ENCODE data around the gene OXTR. TPM values are rescaled to one million over a fixed set of nuclear protein-coding genes. Genes with fewer than 3 reads are reported as not detected.

The OXTR gene
- total and polyA plus RNA-seq, 3 experiments from 2014 or later: 0.05 to 1.4 (median 0.50) TPM

DNA sequence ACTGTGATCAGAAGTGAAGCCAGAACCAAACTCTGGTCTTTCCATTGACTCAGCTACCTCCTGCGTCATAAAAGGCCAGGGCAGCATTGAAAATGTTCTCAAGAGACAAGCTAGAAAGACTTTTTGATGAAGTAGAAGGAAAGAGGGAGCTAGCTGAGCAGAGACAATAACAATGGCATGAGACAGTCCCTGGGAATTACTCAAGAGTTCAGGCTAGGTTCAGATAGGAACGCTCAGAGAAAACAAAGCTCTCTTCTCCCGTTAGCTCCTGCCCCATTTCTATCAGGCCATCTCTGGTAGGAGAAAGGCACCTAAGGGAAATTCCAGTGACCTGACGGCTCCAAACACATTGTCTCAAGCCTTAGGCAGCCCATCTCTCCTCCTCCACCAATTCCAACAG, 7.0 kb upstream of the OXTR start:
- DNase-seq: no peak
- Mint-ChIP-seq H3K9me3 (peaks cover 0 to 4% (median 0%) of the 10 kb centered on the region in 5 donors), H3K27ac (peak overlapping the region in 1 of 8 donors; percentile 89), H3K27me3 (peaks cover 13 to 32% of the 10 kb centered on the region in 2 donors), H3K4me3 (no peak overlapping the region), H3K36me3 (peaks cover 0 to 2% (median 0%) of the 10 kb centered on the region in 3 donors), H3K4me1 (no peaks in the 10 kb centered on the region)
- ChIA-PET CTCF (interaction anchor here (0.9 kb wide), 1 partner anchor 11 kb away, joined by 3 read pairs; no protein-coding TSS in a partner anchor), POLR2A (no interaction called here)
- H3K4me3 ChIP-seq (ENCODE audit: low read length): no peak overlapping the region
- peaks cover 3% of the 10 kb centered on the region for H3K27me3 ChIP-seq (ENCODE audit: insufficient read depth, low read length, poor library complexity, severe bottlenecking)
- no peaks in the 10 kb centered on the region for H3K9me3 ChIP-seq (ENCODE audit: low read length)
- no peak overlapping the region for H3K27ac ChIP-seq (ENCODE audit: low read depth, low read length)
- no peaks in the 10 kb centered on the region for H3K4me1 ChIP-seq (ENCODE audit: insufficient read depth, low read length)
- no peaks in the 10 kb centered on the region for H3K36me3 ChIP-seq (ENCODE audit: insufficient read depth, low read length)

DNA sequence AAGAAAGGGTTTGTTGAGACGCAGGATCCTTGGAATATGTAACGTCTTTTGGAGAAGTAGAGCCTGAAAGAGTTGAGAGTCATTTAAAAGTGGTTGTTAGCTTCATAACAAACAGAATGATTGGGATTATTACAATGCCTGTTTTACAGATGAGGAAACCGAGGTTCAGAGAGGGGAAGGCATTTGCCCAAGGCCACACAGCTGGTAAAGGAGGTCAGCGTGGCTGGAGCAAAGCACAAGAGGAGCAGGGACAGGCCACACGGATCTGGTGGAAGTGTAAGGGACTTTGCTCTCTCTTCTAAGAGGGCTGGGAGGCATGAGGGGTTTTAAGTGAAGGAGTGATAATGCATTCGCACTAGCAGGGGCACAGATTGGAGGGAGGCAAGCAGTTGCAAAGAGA, 6.2 kb upstream of the OXTR start:
- Histone ChIP-seq H3K9me3 (ENCODE audit: low read length) (no peaks in the 10 kb centered on the region), H3K27me3 (ENCODE audit: insufficient read depth, low read length, poor library complexity, severe bottlenecking) (peaks cover 3% of the 10 kb centered on the region), H3K4me3 (ENCODE audit: low read length) (no peak overlapping the region), H3K4me1 (ENCODE audit: insufficient read depth, low read length) (no peaks in the 10 kb centered on the region), H3K27ac (ENCODE audit: low read depth, low read length) (no peak overlapping the region), H3K36me3 (ENCODE audit: insufficient read depth, low read length) (no peaks in the 10 kb centered on the region)
- Mint-ChIP-seq H3K4me1 (no peaks in the 10 kb centered on the region), H3K9me3 (peaks cover 0 to 4% (median 0%) of the 10 kb centered on the region in 5 donors), H3K27me3 (peaks cover 17 to 39% of the 10 kb centered on the region in 2 donors), H3K4me3 (no peak overlapping the region), H3K36me3 (peaks cover 0 to 2% (median 0%) of the 10 kb centered on the region in 3 donors), H3K27ac (no peak overlapping the region)
- no peak for DNase-seq
- ChIA-PET POLR2A (no interaction called here), CTCF (interaction anchor here (0.9 kb wide), 1 partner anchor 10 kb away, joined by 3 read pairs; no protein-coding TSS in a partner anchor)

DNA sequence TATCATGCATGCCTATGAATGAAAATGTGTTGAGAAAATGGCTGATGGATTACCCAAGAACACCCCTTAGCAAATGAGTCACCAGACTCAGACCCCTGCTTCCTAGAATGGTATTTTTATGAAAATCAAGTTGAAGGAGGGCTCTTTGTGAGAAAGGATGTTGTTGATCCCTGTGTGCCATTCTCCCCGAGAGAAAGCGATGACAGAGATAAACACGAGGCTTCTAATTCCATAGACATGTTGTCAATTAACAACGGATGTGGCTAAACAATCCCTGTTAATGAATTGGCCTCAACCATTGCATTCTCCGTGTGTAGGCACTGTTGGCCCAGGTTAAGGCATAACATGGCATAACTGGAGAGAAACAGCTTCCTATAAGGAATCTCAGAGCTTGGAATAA, 5.8 kb upstream of the OXTR start:
- Histone ChIP-seq H3K9me3 (ENCODE audit: low read length) (no peaks in the 10 kb centered on the region), H3K4me1 (ENCODE audit: insufficient read depth, low read length) (no peaks in the 10 kb centered on the region), H3K27ac (ENCODE audit: low read depth, low read length) (no peak overlapping the region), H3K4me3 (ENCODE audit: low read length) (no peak overlapping the region), H3K27me3 (ENCODE audit: insufficient read depth, low read length, poor library complexity, severe bottlenecking) (peaks cover 3% of the 10 kb centered on the region), H3K36me3 (ENCODE audit: insufficient read depth, low read length) (no peaks in the 10 kb centered on the region)
- peaks cover 21 to 42% of the 10 kb centered on the region in 2 donors for H3K27me3 Mint-ChIP-seq
- no peak for DNase-seq
- H3K4me3 Mint-ChIP-seq: no peak overlapping the region
- ChIA-PET POLR2A (no interaction called here), CTCF (no interaction called here)
- H3K4me1 Mint-ChIP-seq: peaks cover 0 to 1% (median 0%) of the 10 kb centered on the region in 3 donors
- peaks cover 0 to 2% (median 0%) of the 10 kb centered on the region in 3 donors for H3K36me3 Mint-ChIP-seq
- peaks cover 0 to 4% (median 0%) of the 10 kb centered on the region in 5 donors for H3K9me3 Mint-ChIP-seq
- no peak overlapping the region for H3K27ac Mint-ChIP-seq

DNA sequence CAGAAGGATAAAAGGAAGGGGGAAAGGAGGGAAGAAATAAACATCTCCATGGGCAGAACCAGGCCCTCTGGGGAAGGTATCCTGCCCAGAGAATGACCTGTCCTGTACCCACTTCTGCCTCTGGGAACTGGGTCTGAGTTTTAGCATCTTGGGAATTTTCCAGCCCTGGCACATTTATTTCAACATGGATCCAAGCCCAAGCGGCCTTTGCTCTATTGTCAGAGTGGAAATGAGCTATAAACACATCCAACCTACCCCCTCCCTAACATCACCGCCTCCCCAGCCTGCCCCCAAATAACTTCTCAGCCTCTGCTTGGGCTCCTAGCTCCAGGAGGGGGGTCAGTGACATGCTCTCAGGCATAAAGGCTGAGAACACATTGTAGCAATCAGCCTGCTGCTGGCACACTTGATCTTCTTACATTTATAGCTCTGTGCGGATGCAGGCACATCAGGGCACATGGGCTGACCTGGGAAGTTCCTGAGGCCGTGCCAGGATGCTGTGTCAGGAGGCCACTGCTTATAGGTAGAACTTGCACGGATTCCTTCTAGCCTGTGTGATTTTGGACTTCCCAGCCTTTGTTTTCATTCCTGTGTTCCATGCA, 4.6 kb upstream of the OXTR start:
- Histone ChIP-seq H3K36me3 (ENCODE audit: insufficient read depth, low read length) (no peaks in the 10 kb centered on the region), H3K27me3 (ENCODE audit: insufficient read depth, low read length, poor library complexity, severe bottlenecking) (peaks cover 7% of the 10 kb centered on the region), H3K27ac (ENCODE audit: low read depth, low read length) (no peak overlapping the region), H3K9me3 (ENCODE audit: low read length) (no peaks in the 10 kb centered on the region), H3K4me3 (ENCODE audit: low read length) (no peak overlapping the region), H3K4me1 (ENCODE audit: insufficient read depth, low read length) (peaks cover 6% of the 10 kb centered on the region)
- Mint-ChIP-seq H3K27ac (no peak overlapping the region), H3K4me3 (no peak overlapping the region), H3K9me3 (peaks cover 0 to 4% (median 0%) of the 10 kb centered on the region in 5 donors), H3K4me1 (peaks cover 7 to 11% (median 9%) of the 10 kb centered on the region in 3 donors), H3K27me3 (peaks cover 31 to 54% of the 10 kb centered on the region in 2 donors), H3K36me3 (peaks cover 0 to 2% (median 0%) of the 10 kb centered on the region in 3 donors)
- ChIA-PET POLR2A (no interaction called here), CTCF (no interaction called here)
- no peak for DNase-seq

DNA sequence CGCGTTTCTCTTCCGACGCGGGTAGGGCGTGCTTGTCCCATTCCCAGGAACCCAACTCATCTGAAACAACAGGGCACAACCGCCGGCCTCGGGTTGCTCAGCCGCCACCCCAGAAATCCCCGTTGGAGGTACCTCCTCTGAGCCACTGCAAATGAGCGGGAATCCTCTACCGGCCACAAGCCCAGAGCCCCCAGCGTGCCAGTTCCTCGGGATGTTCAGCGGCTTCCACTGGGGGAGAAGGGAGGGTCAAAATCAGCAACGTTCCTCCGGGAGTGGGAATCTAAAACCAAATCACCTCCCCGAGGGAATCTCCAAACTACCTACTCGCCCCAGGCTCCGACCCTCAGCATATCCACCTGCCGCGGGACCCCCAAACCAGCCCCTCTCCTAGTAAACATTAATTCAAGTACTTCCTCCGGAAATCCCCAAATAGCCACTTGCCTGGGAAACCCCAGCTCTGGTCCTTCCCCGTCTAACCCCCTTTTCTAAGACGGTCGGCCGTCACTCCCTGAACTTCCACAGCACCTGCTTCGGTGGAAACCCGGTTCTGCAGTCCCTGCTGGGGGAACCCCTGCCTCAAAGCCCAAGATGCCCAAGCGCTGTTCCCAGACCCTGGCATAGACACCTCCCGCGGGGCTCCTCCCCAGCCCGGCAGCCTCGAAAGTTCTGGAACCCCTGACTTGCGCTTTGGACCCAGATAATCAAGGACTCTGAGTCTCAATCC, 887 bp downstream of the OXTR start:
- peaks cover 6% of the 10 kb centered on the region for H3K27me3 ChIP-seq (ENCODE audit: insufficient read depth, low read length, poor library complexity, severe bottlenecking)
- peak overlapping the region in 3 of 7 donors; percentile 13 to 39 (median 34) for H3K4me3 Mint-ChIP-seq
- H3K27ac ChIP-seq (ENCODE audit: low read depth, low read length): no peak overlapping the region
- H3K36me3 Mint-ChIP-seq: no peaks in the 10 kb centered on the region
- H3K27ac Mint-ChIP-seq: peak overlapping the region in 1 of 8 donors; percentile 19
- DNase-seq: no peak
- H3K4me1 Mint-ChIP-seq: peaks cover 11 to 19% (median 15%) of the 10 kb centered on the region in 3 donors
- peaks cover 29 to 31% of the 10 kb centered on the region in 2 donors for H3K27me3 Mint-ChIP-seq
- POLR2A ChIA-PET: no interaction called here
- no peaks in the 10 kb centered on the region for H3K9me3 Mint-ChIP-seq
- peaks cover 8% of the 10 kb centered on the region for H3K4me1 ChIP-seq (ENCODE audit: insufficient read depth, low read length)
- CTCF ChIA-PET: interaction anchor here (1.2 to 1.5 kb wide), 4 partner anchors 9 to 28 kb away, joined by 3 to 7 read pairs (median 5); no protein-coding TSS in a partner anchor
- H3K36me3 ChIP-seq (ENCODE audit: insufficient read depth, low read length): no peaks in the 10 kb centered on the region
- H3K9me3 ChIP-seq (ENCODE audit: low read length): no peaks in the 10 kb centered on the region
- no peak overlapping the region for H3K4me3 ChIP-seq (ENCODE audit: low read length)

DNA sequence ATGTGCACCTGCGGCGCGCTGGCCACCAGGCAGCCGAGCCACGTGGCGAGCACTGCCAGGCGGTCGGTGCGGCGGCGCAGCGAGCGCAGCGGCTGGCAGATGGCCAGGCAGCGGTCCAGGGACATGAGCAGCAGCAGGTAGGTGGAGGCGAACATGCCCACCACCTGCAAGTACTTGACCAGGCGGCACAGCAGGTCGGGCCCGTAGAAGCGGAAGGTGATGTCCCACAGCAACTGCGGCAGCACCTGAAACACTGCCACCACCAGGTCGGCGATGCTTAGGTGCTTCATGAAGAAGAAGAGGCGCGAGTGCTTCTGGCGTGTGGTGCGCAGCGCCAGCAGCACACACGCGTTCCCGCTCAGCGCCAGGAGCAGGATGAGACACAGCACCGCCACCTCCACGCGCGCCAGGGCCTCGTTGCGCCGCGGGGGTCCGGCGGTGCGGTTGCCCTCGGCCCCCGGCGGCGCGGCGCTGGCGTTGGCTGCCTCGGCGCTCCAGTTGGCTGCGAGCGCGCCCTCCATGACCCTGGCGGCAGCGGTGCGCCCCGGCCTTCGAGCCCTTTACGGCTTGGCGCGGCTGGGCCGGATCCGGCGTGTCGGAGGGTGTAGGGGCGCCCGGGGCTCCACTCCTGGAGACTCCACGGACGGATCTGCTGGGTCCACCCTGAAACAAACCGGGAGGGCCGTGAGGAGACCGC, 1.6 kb downstream of the OXTR start:
- H3K4me3 Mint-ChIP-seq: no peak overlapping the region
- peaks cover 8% of the 10 kb centered on the region for H3K4me1 ChIP-seq (ENCODE audit: insufficient read depth, low read length)
- H3K4me3 ChIP-seq (ENCODE audit: low read length): no peak overlapping the region
- no peak for DNase-seq
- H3K4me1 Mint-ChIP-seq: peaks cover 11 to 19% (median 15%) of the 10 kb centered on the region in 3 donors
- H3K9me3 Mint-ChIP-seq: no peaks in the 10 kb centered on the region
- H3K36me3 ChIP-seq (ENCODE audit: insufficient read depth, low read length): no peaks in the 10 kb centered on the region
- POLR2A ChIA-PET: no interaction called here
- H3K27me3 ChIP-seq (ENCODE audit: insufficient read depth, low read length, poor library complexity, severe bottlenecking): peaks cover 6% of the 10 kb centered on the region
- no peaks in the 10 kb centered on the region for H3K9me3 ChIP-seq (ENCODE audit: low read length)
- no peak overlapping the region for H3K27ac ChIP-seq (ENCODE audit: low read depth, low read length)
- peaks cover 28 to 29% of the 10 kb centered on the region in 2 donors for H3K27me3 Mint-ChIP-seq
- no peaks in the 10 kb centered on the region for H3K36me3 Mint-ChIP-seq
- H3K27ac Mint-ChIP-seq: no peak overlapping the region
- CTCF ChIA-PET: no interaction called here

DNA sequence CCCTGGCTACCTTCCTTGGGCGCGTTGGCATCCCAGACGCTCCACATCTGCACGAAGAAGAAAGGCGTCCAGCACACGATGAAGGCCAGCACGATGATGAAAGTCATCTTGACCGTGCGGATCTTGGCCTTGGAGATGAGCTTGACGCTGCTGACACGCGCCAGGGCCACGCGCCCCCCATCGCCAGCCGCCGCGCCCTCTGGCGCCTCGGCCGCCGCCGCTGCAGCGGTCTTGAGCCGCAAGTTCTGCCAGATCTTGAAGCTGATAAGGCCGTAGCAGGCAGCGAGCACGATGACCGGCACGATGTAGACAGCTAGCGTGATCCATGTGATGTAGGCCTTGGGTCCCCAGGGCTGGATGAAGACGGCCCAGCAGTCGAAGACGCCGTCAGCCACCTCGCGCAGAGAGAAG, 2.2 kb downstream of the OXTR start:
- DNase-seq: no peak
- Histone ChIP-seq H3K36me3 (ENCODE audit: insufficient read depth, low read length) (no peaks in the 10 kb centered on the region), H3K27ac (ENCODE audit: low read depth, low read length) (no peak overlapping the region), H3K27me3 (ENCODE audit: insufficient read depth, low read length, poor library complexity, severe bottlenecking) (peaks cover 6% of the 10 kb centered on the region), H3K9me3 (ENCODE audit: low read length) (no peaks in the 10 kb centered on the region), H3K4me1 (ENCODE audit: insufficient read depth, low read length) (peaks cover 8% of the 10 kb centered on the region), H3K4me3 (ENCODE audit: low read length) (no peak overlapping the region)
- no peak overlapping the region for H3K27ac Mint-ChIP-seq
- peaks cover 28 to 29% of the 10 kb centered on the region in 2 donors for H3K27me3 Mint-ChIP-seq
- no peaks in the 10 kb centered on the region for H3K9me3 Mint-ChIP-seq
- no peaks in the 10 kb centered on the region for H3K36me3 Mint-ChIP-seq
- H3K4me1 Mint-ChIP-seq: peaks cover 11 to 19% (median 15%) of the 10 kb centered on the region in 3 donors
- POLR2A ChIA-PET: no interaction called here
- no peak overlapping the region for H3K4me3 Mint-ChIP-seq
- CTCF ChIA-PET: no interaction called here

DNA sequence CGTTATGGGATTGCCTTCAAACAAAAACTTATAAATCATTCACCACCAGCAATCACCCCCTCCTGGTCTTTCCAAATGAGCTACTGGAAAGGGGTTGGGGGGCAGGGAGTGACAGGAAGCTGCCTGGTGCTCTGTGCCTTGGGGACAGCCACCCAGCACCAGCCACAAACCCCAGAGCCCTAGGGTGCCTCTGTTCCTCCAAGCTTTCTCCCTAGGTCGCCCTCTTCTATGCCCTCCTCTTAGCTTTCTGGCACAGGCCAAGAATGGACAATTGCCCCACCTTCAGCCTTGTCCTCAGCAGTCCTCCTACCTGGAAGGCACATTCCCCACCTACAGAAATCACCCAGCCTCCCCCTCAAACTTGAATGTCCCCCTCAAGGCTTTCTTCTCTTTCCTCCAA, 3.3 kb downstream of the OXTR start:
- Mint-ChIP-seq H3K4me1 (peaks cover 11 to 19% (median 15%) of the 10 kb centered on the region in 3 donors), H3K27ac (peak overlapping the region in 1 of 8 donors; percentile 55), H3K36me3 (no peaks in the 10 kb centered on the region), H3K27me3 (peaks cover 26 to 29% of the 10 kb centered on the region in 2 donors), H3K9me3 (no peaks in the 10 kb centered on the region), H3K4me3 (no peak overlapping the region)
- POLR2A ChIA-PET: no interaction called here
- H3K4me3 ChIP-seq (ENCODE audit: low read length): no peak overlapping the region
- DNase-seq: no peak
- no peak overlapping the region for H3K27ac ChIP-seq (ENCODE audit: low read depth, low read length)
- H3K4me1 ChIP-seq (ENCODE audit: insufficient read depth, low read length): peaks cover 8% of the 10 kb centered on the region
- H3K36me3 ChIP-seq (ENCODE audit: insufficient read depth, low read length): no peaks in the 10 kb centered on the region
- CTCF ChIA-PET: interaction anchor here (1.2 kb wide), 1 partner anchor 10 kb away, joined by 3 read pairs; no protein-coding TSS in a partner anchor
- H3K9me3 ChIP-seq (ENCODE audit: low read length): no peaks in the 10 kb centered on the region
- peaks cover 6% of the 10 kb centered on the region for H3K27me3 ChIP-seq (ENCODE audit: insufficient read depth, low read length, poor library complexity, severe bottlenecking)

Data from CD8-positive, alpha-beta memory T cell (primary cell).